ENCODE data around the gene NME7. TPM values are rescaled to one million over a fixed set of nuclear protein-coding genes. Genes with fewer than 3 reads are reported as not detected.
A peak's percentile ranks its signal among the peaks of the same experiment; 100 is the strongest.

Gene NME7
- total and polyA plus RNA-seq, 2 experiments from 2014 or later, result 22.3 to 35.3 TPM

DNA sequence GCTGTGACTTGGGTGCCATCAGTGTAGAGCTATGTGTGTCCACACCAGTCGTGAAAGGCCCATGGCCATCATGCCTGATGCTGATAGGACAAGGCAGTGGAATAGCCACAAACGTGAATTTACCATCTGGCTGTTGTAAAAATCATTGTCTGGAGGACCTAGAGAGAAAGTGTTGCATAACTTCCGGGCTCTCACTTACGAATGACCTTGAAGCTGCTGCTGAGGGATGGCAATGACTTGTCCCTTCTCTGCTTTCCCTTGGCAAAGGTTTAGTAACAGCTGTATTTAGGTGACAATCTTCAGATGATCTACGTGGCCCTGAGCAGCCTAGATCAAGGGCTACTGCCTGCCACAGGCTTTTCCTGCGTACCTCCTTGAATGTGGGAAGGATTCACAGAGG is 255.4 kb downstream of the NME7 start:
- Histone ChIP-seq H4K20me1 (ENCODE audit: insufficient read depth) (no peaks in the 10 kb centered on the region), H3K9me3 (ENCODE audit: low read depth) (no peaks in the 10 kb centered on the region), H3K27ac (no peak overlapping the region), H3K4me3 (no peak overlapping the region), H3K36me3 (ENCODE audit: low read depth) (peaks cover 4% of the 10 kb centered on the region; the same call in 1 of the 2 replicates), H3K79me2 (ENCODE audit: insufficient read depth) (peaks cover 44% of the 10 kb centered on the region), H3K9me2 (ENCODE audit: insufficient read depth) (no peaks in the 10 kb centered on the region), H3K4me1 (ENCODE audit: insufficient read depth) (peaks cover 50% of the 10 kb centered on the region), H3K27me3 (replicated peaks; ENCODE audit: insufficient read depth) (no peaks in the 10 kb centered on the region), H3K9ac (no peak overlapping the region), H3K4me2 (ENCODE audit: unreplicated experiment) (no peak overlapping the region), H3F3A (ENCODE audit: insufficient read depth) (peaks cover 3% of the 10 kb centered on the region; the same call in 1 of the 2 replicates), H2AFZ (no peak overlapping the region)
- in situ Hi-C loops (cut with MboI), result loop anchor here (25.0 kb wide), 1 partner anchor 675 kb away; no protein-coding TSS in a partner anchor
- WGBS, 2 experiments (ENCODE audit: low coverage in 1 of 2, low lambda C conversion rate in 2 of 2, missing lambda C conversion rate in 2 of 2), result 84 to 85% methylated on average over 6 of the region's 6 CpGs
- no peak for DNase-seq
- TF ChIP-seq EZH2phosphoT487 (IDR thresholded peaks at IDR 0.05; ENCODE audit: insufficient read depth, low read depth) (no peak), EZH2 (IDR thresholded peaks at IDR 0.05; ENCODE audit: insufficient read depth, poor library complexity, severe bottlenecking) (no peak)

DNA sequence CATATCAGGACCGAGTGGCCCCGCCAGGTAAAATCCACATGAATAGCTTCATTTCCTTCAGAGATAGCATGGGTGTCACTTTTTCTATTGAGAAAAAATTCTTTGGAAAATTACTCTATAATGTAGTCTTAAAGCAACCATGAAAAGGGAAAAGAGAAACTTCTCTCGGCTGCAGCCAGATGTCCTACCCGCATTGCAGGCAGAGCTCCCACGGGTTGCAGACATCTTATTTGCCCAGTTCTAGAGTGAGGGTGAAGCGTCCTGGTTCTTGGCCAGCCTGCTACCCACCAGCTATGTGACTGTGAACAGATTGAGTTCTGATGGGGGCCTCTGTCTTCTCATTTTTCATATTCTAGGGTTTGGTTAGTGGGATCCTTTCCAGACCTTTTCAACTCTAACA is 256.1 kb downstream of the NME7 start:
- Histone ChIP-seq H3K27ac (no peak overlapping the region), H3F3A (ENCODE audit: insufficient read depth) (peaks cover 3% of the 10 kb centered on the region; the same call in 1 of the 2 replicates), H3K9ac (no peak overlapping the region), H3K9me3 (ENCODE audit: low read depth) (no peaks in the 10 kb centered on the region), H3K4me2 (ENCODE audit: unreplicated experiment) (no peak overlapping the region), H3K4me3 (no peak overlapping the region), H3K4me1 (ENCODE audit: insufficient read depth) (peaks cover 50% of the 10 kb centered on the region), H4K20me1 (ENCODE audit: insufficient read depth) (no peaks in the 10 kb centered on the region), H3K36me3 (ENCODE audit: low read depth) (peaks cover 4% of the 10 kb centered on the region; the same call in 1 of the 2 replicates), H3K9me2 (ENCODE audit: insufficient read depth) (no peaks in the 10 kb centered on the region), H3K27me3 (replicated peaks; ENCODE audit: insufficient read depth) (no peaks in the 10 kb centered on the region), H2AFZ (no peak overlapping the region), H3K79me2 (ENCODE audit: insufficient read depth) (peaks cover 45% of the 10 kb centered on the region)
- DNase-seq, result no peak
- in situ Hi-C loops (cut with MboI), result loop anchor here (25.0 kb wide), 1 partner anchor 674 kb away; no protein-coding TSS in a partner anchor
- no peak for TF ChIP-seq EZH2phosphoT487 (IDR thresholded peaks at IDR 0.05; ENCODE audit: insufficient read depth, low read depth)
- TF ChIP-seq EZH2 (IDR thresholded peaks at IDR 0.05; ENCODE audit: insufficient read depth, poor library complexity, severe bottlenecking), result no peak
- 97 to 98% methylated on average over 6 of the region's 6 CpGs for WGBS, 2 experiments (ENCODE audit: low coverage in 1 of 2, low lambda C conversion rate in 2 of 2, missing lambda C conversion rate in 2 of 2)

DNA sequence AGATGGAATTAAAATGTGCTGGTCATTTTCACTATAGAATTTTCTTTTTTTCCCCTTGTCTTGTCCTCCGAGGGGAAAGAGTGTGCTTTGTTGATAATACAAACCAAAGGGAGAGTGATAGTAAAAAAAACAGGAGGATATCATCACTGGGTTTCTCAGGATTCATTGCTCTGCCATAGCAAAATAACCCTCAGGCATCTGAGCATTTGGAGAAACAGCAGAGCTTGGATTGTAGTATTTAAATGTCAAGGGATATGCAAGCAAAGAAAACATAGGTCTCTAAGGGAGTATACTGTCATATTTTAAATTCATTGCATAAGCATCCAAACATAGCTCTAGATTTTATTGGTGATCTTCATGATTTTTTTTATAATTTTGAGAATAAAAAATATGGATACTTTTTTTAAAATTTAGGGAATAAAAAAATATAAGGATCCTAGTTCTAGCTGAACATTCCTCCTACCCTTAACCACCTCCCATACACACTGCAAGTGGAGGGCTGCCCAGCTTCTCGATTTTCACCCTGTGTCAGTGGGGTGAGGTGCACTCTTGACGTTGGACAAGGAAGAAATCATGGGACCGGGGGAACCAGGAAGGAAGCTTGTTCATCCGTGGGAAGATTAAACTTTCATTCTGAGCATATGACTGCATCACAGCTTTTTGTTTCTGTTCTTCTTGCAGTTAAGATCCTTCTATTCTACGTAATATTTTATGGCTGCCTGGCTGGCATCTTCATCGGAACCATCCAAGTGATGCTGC is 256.7 kb downstream of the NME7 start:
- in situ Hi-C loops (cut with MboI), result loop anchor here (25.0 kb wide), 1 partner anchor 674 kb away; no protein-coding TSS in a partner anchor
- Histone ChIP-seq H3K9ac (no peak overlapping the region), H3K36me3 (ENCODE audit: low read depth) (peaks cover 4% of the 10 kb centered on the region; the same call in 1 of the 2 replicates), H3K79me2 (ENCODE audit: insufficient read depth) (peaks cover 45% of the 10 kb centered on the region), H2AFZ (no peak overlapping the region), H3K9me3 (ENCODE audit: low read depth) (no peaks in the 10 kb centered on the region), H3K4me3 (no peak overlapping the region), H3K27me3 (replicated peaks; ENCODE audit: insufficient read depth) (no peaks in the 10 kb centered on the region), H3F3A (ENCODE audit: insufficient read depth) (peaks cover 3% of the 10 kb centered on the region; the same call in 1 of the 2 replicates), H3K27ac (no peak overlapping the region), H3K9me2 (ENCODE audit: insufficient read depth) (no peaks in the 10 kb centered on the region), H3K4me1 (ENCODE audit: insufficient read depth) (peaks cover 50% of the 10 kb centered on the region), H4K20me1 (ENCODE audit: insufficient read depth) (no peaks in the 10 kb centered on the region), H3K4me2 (ENCODE audit: unreplicated experiment) (no peak overlapping the region)
- no peak for DNase-seq
- 84 to 87% methylated on average over 7 of the region's 7 CpGs for WGBS, 2 experiments (ENCODE audit: low coverage in 1 of 2, low lambda C conversion rate in 2 of 2, missing lambda C conversion rate in 2 of 2)
- TF ChIP-seq EZH2phosphoT487 (IDR thresholded peaks at IDR 0.05; ENCODE audit: insufficient read depth, low read depth), result no peak
- no peak for TF ChIP-seq EZH2 (IDR thresholded peaks at IDR 0.05; ENCODE audit: insufficient read depth, poor library complexity, severe bottlenecking)

DNA sequence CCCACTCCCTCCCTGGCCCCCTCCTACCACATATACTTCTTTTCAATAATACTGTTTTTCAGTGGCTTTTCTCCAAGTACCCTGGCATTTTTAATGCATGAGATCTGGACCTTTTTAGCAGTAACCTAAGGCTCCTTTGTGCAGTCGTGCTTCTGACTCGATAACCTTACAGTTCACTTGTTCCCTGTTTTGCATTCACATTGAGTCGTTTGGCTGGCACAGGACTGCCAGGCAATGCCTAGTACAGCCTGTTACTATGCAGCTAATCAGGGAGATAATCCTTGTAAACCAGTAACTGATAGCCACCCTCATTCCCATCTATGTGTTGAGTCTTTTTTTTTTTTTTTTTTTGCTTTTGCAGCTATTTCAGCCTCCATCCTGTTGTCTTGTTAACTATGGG is 257.4 kb downstream of the NME7 start:
- DNase-seq, result no peak
- in situ Hi-C loops (cut with MboI), result loop anchor here (25.0 kb wide), 1 partner anchor 673 kb away; no protein-coding TSS in a partner anchor
- no peak overlapping the region for H3K4me3 ChIP-seq
- no peak overlapping the region for H3K9ac ChIP-seq
- no peak overlapping the region for H3K27ac ChIP-seq
- no peaks in the 10 kb centered on the region for H3K9me3 ChIP-seq (ENCODE audit: low read depth)
- H3F3A ChIP-seq (ENCODE audit: insufficient read depth), result peaks cover 3% of the 10 kb centered on the region; the same call in 1 of the 2 replicates
- TF ChIP-seq EZH2 (IDR thresholded peaks at IDR 0.05; ENCODE audit: insufficient read depth, poor library complexity, severe bottlenecking), result no peak
- TF ChIP-seq EZH2phosphoT487 (IDR thresholded peaks at IDR 0.05; ENCODE audit: insufficient read depth, low read depth), result no peak
- no peak overlapping the region for H3K4me2 ChIP-seq (ENCODE audit: unreplicated experiment)
- peaks cover 4% of the 10 kb centered on the region; the same call in 1 of the 2 replicates for H3K36me3 ChIP-seq (ENCODE audit: low read depth)
- H3K79me2 ChIP-seq (ENCODE audit: insufficient read depth), result peaks cover 45% of the 10 kb centered on the region
- H2AFZ ChIP-seq, result 0 out of 2 replicates have a peak overlapping the region, but pooled peaks have one; percentile 26
- 0 out of 2 replicates have a peak, but pooled peaks cover 3% of the 10 kb centered on the region for H3K27me3 ChIP-seq (replicated peaks; ENCODE audit: insufficient read depth)
- no peaks in the 10 kb centered on the region for H3K9me2 ChIP-seq (ENCODE audit: insufficient read depth)
- H4K20me1 ChIP-seq (ENCODE audit: insufficient read depth), result no peaks in the 10 kb centered on the region
- 75 to 84% methylated on average over 3 of the region's 3 CpGs for WGBS, 2 experiments (ENCODE audit: low coverage in 1 of 2, low lambda C conversion rate in 2 of 2, missing lambda C conversion rate in 2 of 2)
- peaks cover 50% of the 10 kb centered on the region for H3K4me1 ChIP-seq (ENCODE audit: insufficient read depth)
